Thymus (tissue), 11 donors: ENCODE measurements around the gene MAN1A2. TPM values are rescaled to one million over a fixed set of nuclear protein-coding genes. Genes with fewer than 3 reads are reported as not detected.

Experiments
- DNase-seq, 9 donors: peaks; one replicate each; pipeline ENCODE4 v3.0.0-alpha.2; 2013; ENCODE audit warnings: low spot score in 9 of 9, low read depth in 6 of 9, missing footprints in 1 of 9
- H3K27ac ChIP-seq, 2 donors: one replicate each; pipeline ENCODE4 v1.5.1; 2013; ENCODE audit warnings: control low read depth in 1 of 2, low read depth in 1 of 2, low read length in 1 of 2, mild to moderate bottlenecking in 1 of 2, moderate library complexity in 1 of 2
- H3K27me3 ChIP-seq, 2 donors: one replicate each; pipeline ENCODE4 v1.5.1; 2013; ENCODE audit warnings: low read length in 1 of 2; ENCODE audit not compliant: control insufficient read depth in 2 of 2, insufficient read depth in 1 of 2
- H3K36me3 ChIP-seq, 2 donors: one replicate each; pipeline ENCODE4 v1.5.1; 2013; ENCODE audit warnings: low read length in 1 of 2, mild to moderate bottlenecking in 1 of 2, moderate library complexity in 1 of 2; ENCODE audit not compliant: control insufficient read depth in 2 of 2, insufficient read depth in 2 of 2
- H3K4me1 ChIP-seq, 2 donors: one replicate each; pipeline ENCODE4 v1.5.1; 2013; ENCODE audit warnings: low read length in 2 of 2; ENCODE audit not compliant: control insufficient read depth in 2 of 2, insufficient read depth in 2 of 2
- H3K4me3 ChIP-seq, 2 donors: one replicate each; pipeline ENCODE4 v1.5.1; 2013; ENCODE audit warnings: low read length in 2 of 2, control low read depth in 1 of 2, mild to moderate bottlenecking in 1 of 2
- H3K9me3 ChIP-seq, 2 donors: one replicate each; pipeline ENCODE4 v1.5.1; 2013; ENCODE audit warnings: low read length in 1 of 2, mild to moderate bottlenecking in 1 of 2; ENCODE audit not compliant: control insufficient read depth in 2 of 2, insufficient read depth in 1 of 2
- WGBS: extraction: QIAGEN DNeasy Blood & Tissue Kit; methylation state at CpG from one replicate; pipeline ENCODE4 v1.1.7; 2013; 5-methylcytosine and 5-hydroxymethylcytosine counted together
- polyA plus RNA-seq: library from polyadenylated mRNA; stranded (reverse); fragments of 200-250 nt; gene quantifications from one replicate; pipeline ENCODE4 v1.2.3, GENCODE V29; 2013
- total RNA-seq: library from RNA; stranded (reverse); fragments of 120-200 nt; gene quantifications from one replicate; pipeline ENCODE4 v1.2.4, GENCODE V29; 2013
- donor health status: healthy.

The MAN1A2 gene
- total and polyA plus RNA-seq, 2 donors, result 10.6 to 26.4 TPM

DNA sequence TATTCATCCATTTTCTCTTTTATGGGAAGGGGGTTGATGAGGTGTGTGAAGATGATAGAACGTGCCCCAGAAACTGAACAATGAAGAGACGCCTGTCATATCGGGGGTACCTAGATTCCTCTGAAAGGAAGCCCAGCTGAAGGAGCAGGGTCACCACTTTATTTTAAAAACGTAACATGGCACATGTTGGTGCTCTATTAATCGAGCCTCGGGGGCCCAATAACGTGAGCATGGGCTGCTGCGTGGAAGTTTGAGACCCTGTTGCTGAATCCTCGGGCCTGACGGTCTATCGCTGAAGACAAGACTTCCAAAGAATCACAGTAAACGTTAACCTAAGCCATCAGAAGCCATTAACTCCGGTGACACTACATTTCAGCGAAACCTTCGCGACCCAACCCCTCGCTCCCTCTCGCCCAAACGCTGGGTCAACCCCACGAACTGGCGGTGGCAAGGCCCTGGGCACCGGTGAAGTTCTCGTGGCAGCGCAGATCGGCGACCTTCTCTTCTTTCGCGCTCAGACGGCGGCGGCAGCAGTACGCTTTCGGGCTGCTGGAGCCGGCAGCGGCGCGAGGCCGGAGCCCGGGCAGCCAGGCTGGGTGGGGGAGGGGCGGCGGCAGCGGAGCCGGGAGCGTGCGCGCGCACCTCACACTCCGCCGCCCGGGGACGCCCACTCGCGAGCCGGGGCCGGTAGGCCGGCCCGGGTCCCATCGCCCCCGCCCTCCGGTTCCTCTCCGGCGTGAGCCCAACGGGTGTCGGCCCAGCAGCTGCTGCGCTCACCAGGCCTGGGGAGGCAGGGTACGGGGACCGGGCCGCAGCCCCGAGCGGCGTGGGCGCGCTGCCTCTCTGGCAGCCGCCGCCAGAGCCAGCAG, 838 bp upstream of the MAN1A2 start:
- Histone ChIP-seq H3K36me3 (no peaks in the 10 kb centered on the region), H3K9me3 (no peaks in the 10 kb centered on the region), H3K27me3 (no peaks in the 10 kb centered on the region), H3K4me3 (peak overlapping the region; percentile 74 to 99), H3K27ac (peak overlapping the region; percentile 59 to 95), H3K4me1 (peaks cover 5 to 21% of the 10 kb centered on the region in 2 donors)
- WGBS, result under 1% methylated on average over 75 of the region's 75 CpGs
- peak; percentile 29 to 82 (median 63) for DNase-seq

DNA sequence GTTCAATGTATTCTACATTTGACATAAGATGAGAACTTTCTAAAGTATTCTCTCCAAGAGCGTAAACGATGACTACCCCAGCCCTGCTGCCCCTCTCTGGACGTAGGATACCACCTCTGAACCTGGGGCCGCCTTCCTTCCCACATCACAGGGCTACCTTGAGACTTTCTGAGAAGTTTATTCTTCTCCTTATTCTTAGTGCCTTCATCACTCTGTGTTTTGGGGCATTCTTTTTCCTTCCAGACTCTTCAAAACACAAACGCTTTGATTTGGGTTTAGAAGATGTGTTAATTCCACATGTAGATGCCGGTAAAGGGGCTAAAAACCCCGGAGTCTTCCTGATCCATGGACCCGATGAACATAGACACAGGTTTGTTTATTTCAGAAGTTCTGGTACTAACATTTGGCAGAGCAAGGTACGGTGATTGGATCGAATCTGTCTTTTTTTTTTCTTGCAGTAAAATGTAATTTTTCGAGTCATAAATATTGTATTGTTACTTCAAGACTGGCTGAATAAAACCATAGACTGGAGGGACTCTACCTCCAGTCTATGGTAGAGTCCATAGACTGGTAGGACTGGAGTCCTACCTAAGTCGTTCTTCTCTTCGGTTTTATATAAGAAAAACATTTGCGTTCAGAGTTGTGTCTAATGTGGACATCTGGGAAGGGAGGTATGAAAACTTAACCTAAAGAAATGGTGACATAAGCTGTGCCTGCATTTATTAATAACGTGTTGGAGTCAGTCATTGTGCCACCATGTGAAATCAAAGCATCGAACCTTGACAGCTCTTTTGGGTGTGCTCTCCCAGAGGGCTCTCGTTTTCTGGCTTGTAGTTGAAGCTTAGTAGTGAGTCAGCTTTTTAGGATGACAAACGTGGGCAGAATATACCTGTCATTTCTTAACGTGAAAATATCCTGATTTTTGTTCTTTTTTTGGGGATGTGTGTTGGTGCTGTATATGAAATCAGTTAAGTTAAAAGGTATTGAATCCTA, 1.2 kb downstream of the MAN1A2 start:
- 10% methylated on average over 19 of the region's 19 CpGs for WGBS
- Histone ChIP-seq H3K27ac (no peak overlapping the region), H3K27me3 (no peaks in the 10 kb centered on the region), H3K36me3 (no peaks in the 10 kb centered on the region), H3K4me1 (peaks cover 5 to 21% of the 10 kb centered on the region in 2 donors), H3K4me3 (peak overlapping the region; percentile 74 to 99), H3K9me3 (no peaks in the 10 kb centered on the region)
- peak in 5 of 9 donors; percentile 10 to 48 (median 18) for DNase-seq

DNA sequence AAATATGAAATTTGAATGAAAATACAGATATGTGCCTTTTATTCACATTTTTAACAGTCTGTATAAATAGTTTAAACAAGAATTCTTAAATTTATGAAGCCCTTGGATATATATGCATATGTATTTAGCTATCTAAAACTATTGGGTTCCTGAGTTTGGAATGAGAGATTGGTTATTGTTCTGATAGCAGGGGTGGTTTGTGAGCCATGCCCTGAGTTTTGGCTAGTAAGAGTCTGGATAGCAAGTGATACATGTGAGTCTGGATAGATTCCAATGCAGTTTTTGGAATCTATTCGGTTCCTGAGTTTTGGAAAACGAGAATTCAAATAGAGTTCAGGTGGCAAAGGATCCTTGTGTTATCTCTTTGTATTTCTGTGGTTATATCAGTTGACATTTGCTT, 2.8 kb downstream of the MAN1A2 start:
- H3K4me3 ChIP-seq, result peak overlapping the region; percentile 5 to 23
- H3K27me3 ChIP-seq, result no peaks in the 10 kb centered on the region
- 74% methylated on average over 2 of the region's 2 CpGs for WGBS
- no peak for DNase-seq
- no peak overlapping the region for H3K27ac ChIP-seq
- no peaks in the 10 kb centered on the region for H3K9me3 ChIP-seq
- peaks cover 5 to 21% of the 10 kb centered on the region in 2 donors for H3K4me1 ChIP-seq
- H3K36me3 ChIP-seq, result no peaks in the 10 kb centered on the region

DNA sequence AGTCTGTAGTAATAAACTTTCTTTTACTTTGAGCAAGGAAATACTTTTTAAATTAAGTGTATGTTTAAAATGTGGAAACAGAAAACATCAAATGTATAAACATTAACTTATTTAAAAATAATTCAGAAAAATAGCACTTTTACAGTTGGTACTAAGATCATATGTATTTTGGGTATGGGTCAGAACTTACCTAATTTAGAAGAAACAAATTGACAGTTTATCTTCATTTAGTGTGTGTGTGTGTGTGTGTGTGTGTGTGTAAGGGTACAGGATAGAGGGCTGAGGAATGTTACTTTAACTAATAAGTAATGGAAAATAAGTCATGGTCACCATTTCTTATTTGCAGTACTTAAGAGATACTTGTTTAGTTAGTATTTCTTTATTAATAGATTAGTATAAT, 3.3 kb downstream of the MAN1A2 start:
- no peak overlapping the region for H3K4me3 ChIP-seq
- DNase-seq, result no peak
- H3K4me1 ChIP-seq, result peaks cover 5 to 19% of the 10 kb centered on the region in 2 donors
- no peaks in the 10 kb centered on the region for H3K36me3 ChIP-seq
- no peaks in the 10 kb centered on the region for H3K9me3 ChIP-seq
- no peak overlapping the region for H3K27ac ChIP-seq
- H3K27me3 ChIP-seq, result no peaks in the 10 kb centered on the region

DNA sequence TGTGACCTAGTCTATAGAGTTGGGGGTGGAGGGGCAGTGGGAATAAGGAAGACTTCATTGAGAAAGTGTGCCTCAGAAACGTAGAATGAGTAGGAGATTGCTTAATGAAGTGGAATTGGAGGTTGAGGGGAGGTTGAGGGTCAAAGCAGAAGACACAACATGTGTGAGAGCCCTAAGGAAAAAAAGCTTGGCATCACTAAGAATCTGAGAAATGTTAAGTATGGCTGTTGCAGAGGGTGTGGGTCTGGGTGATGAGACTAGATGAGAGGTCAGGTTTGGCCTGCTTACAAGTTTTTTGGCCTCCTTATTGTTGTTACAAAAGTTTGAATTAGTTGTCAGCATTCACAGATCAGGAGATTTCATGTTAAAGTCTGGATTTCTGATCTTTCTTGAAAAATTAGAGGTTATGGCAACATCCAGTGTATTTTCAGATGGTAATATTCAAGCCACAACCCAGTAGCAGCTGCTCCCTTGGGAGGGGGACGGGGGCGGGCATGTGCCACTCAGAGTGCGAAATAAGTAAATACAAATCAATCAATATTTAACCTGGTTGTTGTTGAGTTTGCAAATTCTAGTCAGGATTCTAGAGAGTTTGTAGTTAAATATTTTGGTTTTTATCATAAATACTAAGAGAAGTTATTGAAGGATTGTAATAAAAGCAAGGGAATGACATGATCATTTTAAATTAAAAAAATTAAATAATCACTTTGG, 4.3 kb downstream of the MAN1A2 start:
- no peak for DNase-seq
- 96% methylated on average over 4 of the region's 4 CpGs for WGBS
- H3K9me3 ChIP-seq, result no peaks in the 10 kb centered on the region
- peaks cover 0 to 11% of the 10 kb centered on the region in 2 donors for H3K4me1 ChIP-seq
- H3K36me3 ChIP-seq, result no peaks in the 10 kb centered on the region
- no peaks in the 10 kb centered on the region for H3K27me3 ChIP-seq
- H3K27ac ChIP-seq, result no peak overlapping the region
- no peak overlapping the region for H3K4me3 ChIP-seq

DNA sequence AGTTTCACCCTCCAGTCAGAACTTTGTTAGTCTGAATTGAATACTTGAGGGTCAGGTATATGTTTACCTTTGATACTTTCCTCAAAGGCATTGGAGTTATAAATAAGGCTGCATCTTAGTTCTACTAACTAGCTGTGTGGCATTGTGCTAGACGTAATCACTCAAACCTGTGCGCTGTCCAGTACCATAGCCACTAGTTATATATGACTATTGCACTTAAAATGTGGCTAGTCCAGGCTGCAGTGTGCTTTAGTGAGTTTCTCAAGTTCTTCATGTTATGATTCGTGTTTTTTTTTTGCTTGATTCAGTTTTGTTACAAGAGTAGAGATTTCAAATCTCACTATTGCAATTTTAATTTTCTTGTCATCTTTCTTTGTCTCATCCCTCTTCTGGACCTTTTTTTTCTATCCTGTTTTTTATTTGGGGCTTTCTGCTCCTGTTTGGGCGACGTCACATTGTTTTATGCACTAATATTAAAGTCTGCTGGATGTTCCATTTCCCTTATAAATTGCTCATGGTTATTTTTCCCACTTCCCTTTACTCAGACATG, 5.7 kb downstream of the MAN1A2 start:
- no peaks in the 10 kb centered on the region for H3K36me3 ChIP-seq
- H3K9me3 ChIP-seq, result no peaks in the 10 kb centered on the region
- DNase-seq, result no peak
- H3K4me3 ChIP-seq, result no peak overlapping the region
- H3K27me3 ChIP-seq, result no peaks in the 10 kb centered on the region
- H3K27ac ChIP-seq, result no peak overlapping the region
- WGBS, result 97% methylated on average over 5 of the region's 5 CpGs
- H3K4me1 ChIP-seq, result peaks cover 0 to 11% of the 10 kb centered on the region in 2 donors

DNA sequence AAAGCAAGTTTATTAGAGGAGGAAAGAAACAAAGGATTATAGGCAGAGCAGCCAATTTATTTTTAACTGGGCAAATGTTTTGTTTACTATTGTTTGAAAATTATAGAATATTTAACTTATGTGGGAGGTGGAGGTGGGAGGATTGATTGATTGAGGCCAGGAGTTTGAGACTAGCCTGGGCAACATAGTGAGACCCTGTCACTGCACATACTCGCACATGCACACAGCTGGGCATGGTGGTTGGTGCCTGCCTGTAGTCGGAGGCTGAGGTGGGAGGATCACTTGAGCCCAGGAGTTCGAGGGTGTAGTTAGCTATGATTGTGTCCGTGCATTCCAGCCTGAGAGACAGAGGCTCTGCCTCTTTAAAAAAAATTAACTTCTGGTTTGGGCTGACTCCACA, 6.7 kb downstream of the MAN1A2 start:
- WGBS, result 72% methylated on average over 4 of the region's 4 CpGs
- no peak overlapping the region for H3K4me3 ChIP-seq
- peaks cover 0 to 6% of the 10 kb centered on the region in 2 donors for H3K4me1 ChIP-seq
- H3K36me3 ChIP-seq, result no peaks in the 10 kb centered on the region
- no peak for DNase-seq
- H3K27ac ChIP-seq, result no peak overlapping the region
- H3K27me3 ChIP-seq, result no peaks in the 10 kb centered on the region
- no peaks in the 10 kb centered on the region for H3K9me3 ChIP-seq

DNA sequence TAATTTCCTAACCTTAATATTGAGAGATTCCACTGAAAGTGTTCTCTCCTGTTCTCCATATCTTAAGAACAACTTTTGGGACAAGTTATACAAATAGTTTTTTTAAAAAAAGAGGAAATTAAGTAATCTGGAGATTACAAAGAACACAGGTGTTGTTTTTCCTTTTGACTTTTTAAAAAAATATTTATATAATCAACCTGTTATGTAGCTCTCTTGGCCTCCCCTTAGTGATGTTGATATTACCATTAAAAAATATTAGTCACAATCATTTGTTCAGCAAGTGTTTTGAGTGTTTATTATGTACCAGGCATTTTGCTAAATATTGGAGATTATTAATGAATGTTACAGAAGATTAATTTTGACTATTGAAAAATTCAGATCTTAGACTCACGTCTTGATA, 8.1 kb downstream of the MAN1A2 start:
- Histone ChIP-seq H3K36me3 (no peaks in the 10 kb centered on the region), H3K9me3 (no peaks in the 10 kb centered on the region), H3K4me3 (no peak overlapping the region), H3K27me3 (no peaks in the 10 kb centered on the region), H3K4me1 (peaks cover 0 to 3% of the 10 kb centered on the region in 2 donors), H3K27ac (no peak overlapping the region)
- DNase-seq, result no peak
- WGBS, result 100% methylated on average over 1 of the region's 1 CpG
